Rectal smooth muscle tissue (tissue), 1 donor: ENCODE data around the gene NSUN4.
"Not testable (repeated sequence)": the region's sequence is repeated elsewhere in the genome, so short reads cannot be mapped to it uniquely, and the experiment has no call there.

Experiments used
- H3K27ac ChIP-seq: one replicate; pipeline ENCODE4 v1.7.0; 2013; ENCODE audit warnings: low read depth, low read length, inconsistent platforms
- H3K27me3 ChIP-seq: one replicate; pipeline ENCODE4 v1.7.0; 2013; ENCODE audit warnings: low read length; ENCODE audit not compliant: control insufficient read depth, insufficient read depth
- H3K36me3 ChIP-seq: one replicate; pipeline ENCODE4 v1.7.0; 2013; ENCODE audit warnings: low read length; ENCODE audit not compliant: control insufficient read depth, insufficient read depth
- H3K4me1 ChIP-seq: one replicate; pipeline ENCODE4 v1.7.0; 2013; ENCODE audit warnings: low read length; ENCODE audit not compliant: control insufficient read depth, insufficient read depth
- H3K4me3 ChIP-seq: one replicate; pipeline ENCODE4 v1.7.0; 2013; ENCODE audit warnings: low read length
- H3K9ac ChIP-seq: one replicate; pipeline ENCODE4 v1.7.0; 2013; ENCODE audit warnings: low read length

The NSUN4 gene

DNA sequence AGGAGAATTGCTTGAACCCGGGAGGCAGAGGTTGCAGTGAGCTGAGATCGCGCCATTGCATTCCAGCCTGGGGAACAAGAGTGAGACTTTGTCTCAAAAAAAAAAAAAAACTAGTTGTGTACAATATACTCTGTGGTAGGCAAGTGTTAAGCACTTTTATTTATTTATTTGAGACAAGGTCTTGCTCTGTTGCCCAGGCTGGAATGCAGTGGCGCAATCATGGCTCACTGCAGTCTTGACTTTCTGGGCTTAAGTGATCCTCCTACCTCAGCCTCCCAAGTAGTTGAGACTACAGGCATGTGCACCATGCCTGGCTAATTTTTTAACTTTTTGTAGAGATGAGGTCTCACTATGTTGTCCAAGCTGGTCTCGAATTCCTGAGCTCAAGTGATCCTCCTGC lies 15.3 kb downstream of the NSUN4 start:
- H3K4me1 ChIP-seq, H3K27ac ChIP-seq, H3K9ac ChIP-seq, H3K4me3 ChIP-seq, H3K27me3 ChIP-seq: not testable (repeated sequence)
- H3K36me3 ChIP-seq, result peaks cover 16% of the 10 kb centered on the region

DNA sequence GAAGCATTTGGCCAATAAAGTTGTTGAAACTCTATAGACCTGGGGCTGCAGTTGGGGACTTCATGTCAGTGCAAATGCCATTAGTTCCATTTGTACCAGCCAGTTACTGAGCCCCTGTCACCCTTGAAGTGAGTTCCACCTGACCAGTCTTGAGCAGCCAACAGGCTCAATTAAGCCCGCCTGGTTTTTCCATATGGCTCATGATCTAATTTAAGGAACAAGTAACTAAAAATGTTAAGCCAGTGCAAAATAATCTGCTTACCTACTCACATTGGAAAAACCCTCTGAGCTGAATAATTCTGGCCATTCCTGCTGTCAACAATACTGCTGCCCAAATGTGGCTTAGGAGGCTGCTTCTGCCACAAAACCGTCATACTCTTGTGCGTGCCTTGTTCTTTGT lies 21.6 kb downstream of the NSUN4 start:
- Histone ChIP-seq H3K36me3 (peaks cover 23% of the 10 kb centered on the region), H3K27me3 (no peaks in the 10 kb centered on the region), H3K27ac (no peak overlapping the region), H3K4me1 (no peaks in the 10 kb centered on the region), H3K4me3 (no peak overlapping the region), H3K9ac (no peak overlapping the region)

- no peaks in the 10 kb centered on the region for H3K27me3 ChIP-seq
- no peak overlapping the region for H3K9ac ChIP-seq
- peaks cover 25% of the 10 kb centered on the region for H3K36me3 ChIP-seq
- no peak overlapping the region for H3K4me3 ChIP-seq
- no peak overlapping the region for H3K27ac ChIP-seq
- H3K4me1 ChIP-seq, result no peaks in the 10 kb centered on the region
Observed at GRCh38 chr1:46363121-46363520, 22.5 kb downstream of the NSUN4 start.

DNA sequence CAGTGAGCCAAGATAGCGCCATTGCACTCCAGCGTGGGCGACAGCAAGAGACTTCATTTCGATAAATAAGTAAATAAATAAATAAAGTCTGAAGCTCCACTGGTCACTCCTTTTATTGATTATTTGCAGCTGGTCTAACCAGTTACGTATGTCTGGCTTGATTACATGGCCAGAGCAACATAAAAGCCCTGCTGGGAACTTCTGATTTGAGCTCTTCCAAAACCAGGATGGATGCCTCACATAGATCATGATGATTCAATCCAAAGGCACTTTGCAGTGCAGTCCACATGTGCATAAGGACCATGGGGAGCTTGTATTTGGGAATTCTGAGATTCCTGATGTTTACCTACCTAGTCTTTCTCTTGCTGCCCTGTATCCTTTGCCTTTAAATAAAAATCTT lies 24.0 kb downstream of the NSUN4 start:
- H3K4me1 ChIP-seq, result no peaks in the 10 kb centered on the region
- H3K27me3 ChIP-seq, result no peaks in the 10 kb centered on the region
- peaks cover 33% of the 10 kb centered on the region for H3K36me3 ChIP-seq
- H3K9ac ChIP-seq, result no peak overlapping the region
- no peak overlapping the region for H3K27ac ChIP-seq
- H3K4me3 ChIP-seq, result no peak overlapping the region

GRCh38 chr1:46365796-46366195 lies 25.2 kb downstream of the NSUN4 start:
- H3K36me3 ChIP-seq, result peaks cover 33% of the 10 kb centered on the region
- not testable (repeated sequence) for H3K4me1 ChIP-seq, H3K9ac ChIP-seq, H3K27ac ChIP-seq, H3K27me3 ChIP-seq, H3K4me3 ChIP-seq

DNA sequence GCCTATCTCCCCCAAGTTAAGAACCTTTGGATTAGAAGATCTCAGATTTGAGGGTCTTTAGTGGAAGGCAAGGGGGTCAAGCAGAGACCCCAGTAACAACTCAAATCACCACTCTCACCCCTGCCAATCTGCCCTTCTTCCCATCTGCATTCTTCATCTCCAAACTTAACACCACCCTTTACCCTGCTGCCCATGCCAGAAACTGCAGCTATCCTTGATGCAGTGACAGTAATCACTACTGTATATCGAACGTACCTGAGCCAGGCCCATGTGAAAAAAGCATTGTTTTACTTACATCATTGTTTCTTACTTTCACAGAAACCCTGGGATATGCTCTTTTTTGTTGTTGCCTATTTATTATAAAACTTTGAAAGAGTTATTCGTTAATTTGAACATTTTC lies 26.5 kb downstream of the NSUN4 start:
- H3K4me1 ChIP-seq, result no peaks in the 10 kb centered on the region
- peaks cover 23% of the 10 kb centered on the region for H3K36me3 ChIP-seq
- H3K4me3 ChIP-seq, result no peak overlapping the region
- no peak overlapping the region for H3K9ac ChIP-seq
- no peak overlapping the region for H3K27ac ChIP-seq
- H3K27me3 ChIP-seq, result no peaks in the 10 kb centered on the region

- H3K9ac ChIP-seq, H3K27me3 ChIP-seq, H3K4me3 ChIP-seq, H3K27ac ChIP-seq, H3K4me1 ChIP-seq: not testable (repeated sequence)
- H3K36me3 ChIP-seq, result peaks cover 17% of the 10 kb centered on the region
Observed at GRCh38 chr1:46367701-46368100, 27.1 kb downstream of the NSUN4 start.

GRCh38 chr1:46368791-46369190 lies 28.2 kb downstream of the NSUN4 start:
- Histone ChIP-seq H3K4me1 (no peaks in the 10 kb centered on the region), H3K4me3 (no peak overlapping the region), H3K9ac (no peak overlapping the region), H3K36me3 (peaks cover 10% of the 10 kb centered on the region), H3K27me3 (no peaks in the 10 kb centered on the region), H3K27ac (no peak overlapping the region)

DNA sequence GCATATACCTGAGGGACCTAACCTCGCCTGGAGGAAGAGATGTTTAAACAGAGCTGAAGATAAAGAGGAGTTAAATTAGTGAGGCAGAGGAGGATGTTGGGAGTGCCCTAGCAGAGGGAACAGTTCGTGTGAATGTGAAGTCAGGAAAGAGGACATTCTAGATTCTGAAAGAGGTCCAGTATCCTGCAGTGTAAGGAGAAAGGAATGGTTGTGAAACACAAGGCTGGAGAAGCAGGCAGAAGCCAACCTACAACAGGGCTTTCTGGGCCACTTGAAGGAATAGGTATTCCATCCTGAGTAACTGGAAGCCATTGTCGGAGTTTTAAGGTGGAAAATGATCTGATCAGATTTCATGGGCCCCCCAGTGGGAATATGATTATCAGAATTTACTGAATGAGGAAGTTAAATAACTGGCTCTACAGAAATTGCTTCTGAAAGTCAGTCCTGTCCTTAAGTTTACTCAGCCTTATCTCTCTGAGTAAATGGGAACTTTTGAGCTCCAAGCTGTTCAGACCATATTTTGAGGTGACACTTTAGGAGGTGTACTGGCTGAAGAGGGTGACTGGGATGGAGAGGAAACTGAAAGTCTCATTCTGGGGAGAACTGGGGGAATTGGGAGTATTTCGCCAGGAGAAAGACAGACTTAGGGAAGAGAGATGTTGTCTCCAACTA lies 29.1 kb downstream of the NSUN4 start:
- no peak overlapping the region for H3K4me3 ChIP-seq

DNA sequence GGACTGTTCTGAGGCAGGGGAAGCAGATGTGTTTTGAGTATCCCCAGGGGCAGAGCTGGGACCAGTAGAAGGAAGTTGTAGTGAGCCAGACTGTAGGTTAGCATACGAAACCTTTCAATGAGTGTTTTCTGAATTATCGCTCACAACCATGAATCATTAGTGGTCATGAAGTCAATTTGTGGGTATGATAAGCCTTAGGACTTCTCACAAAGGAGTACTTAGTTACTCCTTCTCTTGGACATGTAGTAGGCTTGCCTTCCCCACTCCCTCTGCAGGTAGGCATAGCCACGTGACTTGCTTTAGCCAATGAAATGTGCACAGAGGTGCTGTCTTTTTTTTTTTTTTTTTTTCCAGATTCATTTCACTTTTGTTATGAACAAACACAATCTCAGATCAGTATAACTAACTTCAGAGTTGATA lies 29.6 kb downstream of the NSUN4 start:
- H3K27me3 ChIP-seq, result no peaks in the 10 kb centered on the region
- H3K4me3 ChIP-seq, result no peak overlapping the region
- no peak overlapping the region for H3K9ac ChIP-seq
- no peak overlapping the region for H3K27ac ChIP-seq
- peaks cover 10% of the 10 kb centered on the region for H3K36me3 ChIP-seq
- no peaks in the 10 kb centered on the region for H3K4me1 ChIP-seq

More for the DNA sequence above, 29.1 kb downstream of the NSUN4 start:
- no peaks in the 10 kb centered on the region for H3K4me1 ChIP-seq
- H3K27ac ChIP-seq, result no peak overlapping the region
- H3K27me3 ChIP-seq, result no peaks in the 10 kb centered on the region
- peaks cover 10% of the 10 kb centered on the region for H3K36me3 ChIP-seq
- H3K9ac ChIP-seq, result no peak overlapping the region

DNA sequence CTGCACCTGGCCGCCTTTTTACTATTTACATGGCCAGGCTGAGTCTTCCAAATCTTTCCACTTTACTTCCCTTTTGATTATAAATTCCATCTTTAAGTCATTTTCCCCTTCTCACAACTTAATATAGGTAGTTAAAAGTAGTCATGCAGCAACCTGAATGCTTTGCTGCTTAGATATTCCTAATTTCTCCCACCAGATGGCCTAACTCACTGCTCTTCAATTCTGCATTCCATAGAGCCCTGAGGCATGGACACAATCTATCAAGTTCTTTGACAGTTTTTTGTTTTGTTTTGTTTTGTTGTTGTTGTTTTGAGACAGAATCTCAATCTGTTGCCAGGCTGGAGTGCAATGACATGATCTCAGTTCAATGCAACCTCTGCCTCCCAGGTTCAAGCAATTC lies 31.8 kb downstream of the NSUN4 start:
- peaks cover 10% of the 10 kb centered on the region for H3K36me3 ChIP-seq
- no peaks in the 10 kb centered on the region for H3K27me3 ChIP-seq
- H3K4me3 ChIP-seq, result no peak overlapping the region
- no peaks in the 10 kb centered on the region for H3K4me1 ChIP-seq
- no peak overlapping the region for H3K27ac ChIP-seq
- no peak overlapping the region for H3K9ac ChIP-seq

- H3K27me3 ChIP-seq, result no peaks in the 10 kb centered on the region
- no peak overlapping the region for H3K4me3 ChIP-seq
- H3K36me3 ChIP-seq, result no peaks in the 10 kb centered on the region
- no peak overlapping the region for H3K9ac ChIP-seq
- no peak overlapping the region for H3K27ac ChIP-seq
- no peaks in the 10 kb centered on the region for H3K4me1 ChIP-seq
Observed at GRCh38 chr1:46379996-46380395, 39.4 kb downstream of the NSUN4 start.

DNA sequence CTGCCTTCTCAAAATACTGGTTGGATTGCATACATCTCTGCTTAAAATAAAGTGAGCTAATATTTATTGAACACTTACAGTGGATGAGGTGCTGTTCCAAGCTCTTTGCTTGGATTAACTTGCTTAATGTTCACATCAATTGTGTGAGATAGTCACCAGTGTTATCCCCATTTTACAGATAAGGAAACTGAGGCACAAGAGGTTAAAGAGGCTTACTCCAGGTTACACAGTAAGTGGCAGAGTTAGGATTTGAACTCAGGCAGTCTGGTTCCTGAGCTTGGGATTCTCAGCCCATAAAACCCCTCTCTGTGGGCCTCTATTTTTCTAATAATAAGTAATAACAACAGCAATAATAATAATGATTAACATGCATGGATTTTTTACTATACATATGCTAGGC lies 39.9 kb downstream of the NSUN4 start:
- H3K27ac ChIP-seq, result no peak overlapping the region
- H3K27me3 ChIP-seq, result no peaks in the 10 kb centered on the region
- H3K4me1 ChIP-seq, result no peaks in the 10 kb centered on the region

More for the DNA sequence above, 39.9 kb downstream of the NSUN4 start:
- H3K36me3 ChIP-seq, result no peaks in the 10 kb centered on the region
- H3K9ac ChIP-seq, result no peak overlapping the region
- no peak overlapping the region for H3K4me3 ChIP-seq
